SU-DHL-6 (cell line): ENCODE data around the gene HIP1R.
"Not testable (repeated sequence)": the region's sequence is repeated elsewhere in the genome, so short reads cannot be mapped to it uniquely, and the experiment has no call there.

ENCODE experiments used
- H2AFZ ChIP-seq: fragments of 200-600 bp; sonication (generic); 2 replicates; pipeline ENCODE4 v1.6.1; 2014; ENCODE audit warnings: low read depth, mild to moderate bottlenecking, moderate library complexity, mixed read lengths, antibody characterized with exemption, low read length; ENCODE audit not compliant: severe bottlenecking
- H3F3A ChIP-seq: fragments of 200-600 bp; shearing (Covaris generic); 2 replicates; pipeline ENCODE4 v1.6.0; 2016; ENCODE audit warnings: antibody characterized with exemption, mild to moderate bottlenecking; ENCODE audit not compliant: insufficient read depth
- H3K27ac ChIP-seq: fragments of 200-600 bp; sonication (generic); 2 replicates; pipeline ENCODE4 v1.5.1; 2016; ENCODE audit warnings: low read depth, mild to moderate bottlenecking, low read length, moderate library complexity, mixed read lengths
- H3K27me3 ChIP-seq: fragments of 200-600 bp; sonication (generic), shearing (Covaris generic); 2 replicates; pipeline ENCODE4 v1.6.0; 2014; ENCODE audit warnings: mild to moderate bottlenecking, low read length
- H3K36me3 ChIP-seq: fragments of 200-600 bp; sonication (generic); 2 replicates; pipeline ENCODE4 v1.6.1; 2014; ENCODE audit warnings: mild to moderate bottlenecking, low read length, mixed read lengths
- H3K4me2 ChIP-seq: fragments of 300-600, 200-600 bp; shearing (Covaris generic), sonication (generic); 2 replicates; pipeline ENCODE4 v1.6.0; 2014; ENCODE audit warnings: low read length, low read depth, mild to moderate bottlenecking; ENCODE audit not compliant: poor library complexity, severe bottlenecking
- H3K4me3 ChIP-seq: fragments of 200-600 bp; sonication (generic); 2 replicates; pipeline ENCODE4 v1.5.1; 2014; ENCODE audit warnings: antibody characterized with exemption, low read length, mild to moderate bottlenecking, mixed read lengths; ENCODE audit not compliant: insufficient read depth, poor library complexity, severe bottlenecking
- H3K79me2 ChIP-seq: fragments of 200-600 bp; sonication (generic); 2 replicates; pipeline ENCODE4 v1.6.1; 2014; ENCODE audit warnings: mild to moderate bottlenecking, low read length, moderate library complexity; ENCODE audit not compliant: insufficient read depth
- H3K9ac ChIP-seq: fragments of 200-600 bp; sonication (generic); 2 replicates; pipeline ENCODE4 v1.7.0; 2014; ENCODE audit warnings: mild to moderate bottlenecking, low read length
- H3K9me2 ChIP-seq: fragments of 200-600 bp; sonication (generic); replicated peaks from 2 replicates; pipeline ENCODE4 v1.6.1; 2014; ENCODE audit warnings: low read length; ENCODE audit not compliant: insufficient read depth
- H3K9me3 ChIP-seq: fragments of 200-600 bp; sonication (generic); 2 replicates; pipeline ENCODE4 v1.6.1; 2014; ENCODE audit warnings: low read length, mixed read lengths; ENCODE audit not compliant: insufficient read depth
- H4K20me1 ChIP-seq: fragments of 200-600 bp; sonication (generic); 2 replicates; pipeline ENCODE4 v1.6.1; 2014; ENCODE audit warnings: low read depth, mild to moderate bottlenecking, antibody characterized with exemption, low read length, moderate library complexity, mixed read lengths
- EZH2phosphoT487 ChIP-seq: fragments of 200-600 bp; sonication (generic), shearing (Covaris generic); conservative IDR thresholded peaks from 2 replicates; pipeline ENCODE4 v1.6.1; 2018; ENCODE audit warnings: mild to moderate bottlenecking, antibody characterized with exemption, low read length, moderate library complexity, mixed read lengths
- TF ChIP-seq, protein P1 (sequence below): fragments of 200-600 bp; sonication (generic); IDR thresholded peaks from one replicate; pipeline ENCODE4 v1.5.1; 2017; ENCODE audit warnings: antibody characterized with exemption, mild to moderate bottlenecking, low read length, moderate library complexity; ENCODE audit not compliant: insufficient read depth, poor library complexity, severe bottlenecking

HIP1R gene

DNA sequence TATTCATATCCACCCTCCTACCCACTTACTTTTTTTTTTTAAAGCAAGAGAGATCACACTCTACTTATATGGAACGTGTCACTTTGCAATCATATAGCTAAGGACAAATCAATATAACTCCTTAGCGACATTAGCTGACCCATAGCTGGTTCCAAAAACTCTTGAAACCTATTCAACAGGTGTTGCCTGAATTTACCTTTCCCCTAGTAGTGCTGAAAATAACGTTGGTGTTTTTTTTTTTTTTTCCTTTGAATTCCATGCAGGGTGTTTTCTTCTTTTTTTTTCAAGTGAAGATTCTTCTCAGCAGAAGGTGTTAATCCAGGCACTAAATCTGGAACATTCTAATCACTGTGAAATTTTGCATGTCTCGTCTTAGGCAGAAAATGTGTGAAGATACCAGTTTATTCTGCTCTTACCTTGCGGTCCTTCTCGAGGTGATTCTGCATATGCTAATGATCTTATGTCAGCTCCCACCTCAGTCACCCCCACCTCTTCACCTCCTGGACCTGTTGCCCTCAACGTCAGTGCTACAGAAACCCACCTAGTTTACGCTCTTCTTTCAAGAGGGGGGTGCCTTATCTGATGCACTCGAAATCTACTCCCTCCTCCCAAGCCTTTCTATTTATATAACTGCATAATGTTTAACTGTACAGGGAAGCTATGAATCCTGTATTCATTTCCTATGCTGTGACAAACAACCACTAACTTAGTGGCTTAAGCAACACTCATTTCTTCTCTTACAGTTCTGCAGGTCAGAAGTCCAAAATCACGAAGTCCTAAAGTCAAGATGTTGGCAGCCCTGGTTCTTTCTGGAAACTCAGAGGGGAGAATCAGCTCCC, 67.8 kb downstream of the HIP1R start:
- Histone ChIP-seq H2AFZ (no peak overlapping the region), H3K4me3 (no peak overlapping the region)
- TF ChIP-seq, protein P1, sequence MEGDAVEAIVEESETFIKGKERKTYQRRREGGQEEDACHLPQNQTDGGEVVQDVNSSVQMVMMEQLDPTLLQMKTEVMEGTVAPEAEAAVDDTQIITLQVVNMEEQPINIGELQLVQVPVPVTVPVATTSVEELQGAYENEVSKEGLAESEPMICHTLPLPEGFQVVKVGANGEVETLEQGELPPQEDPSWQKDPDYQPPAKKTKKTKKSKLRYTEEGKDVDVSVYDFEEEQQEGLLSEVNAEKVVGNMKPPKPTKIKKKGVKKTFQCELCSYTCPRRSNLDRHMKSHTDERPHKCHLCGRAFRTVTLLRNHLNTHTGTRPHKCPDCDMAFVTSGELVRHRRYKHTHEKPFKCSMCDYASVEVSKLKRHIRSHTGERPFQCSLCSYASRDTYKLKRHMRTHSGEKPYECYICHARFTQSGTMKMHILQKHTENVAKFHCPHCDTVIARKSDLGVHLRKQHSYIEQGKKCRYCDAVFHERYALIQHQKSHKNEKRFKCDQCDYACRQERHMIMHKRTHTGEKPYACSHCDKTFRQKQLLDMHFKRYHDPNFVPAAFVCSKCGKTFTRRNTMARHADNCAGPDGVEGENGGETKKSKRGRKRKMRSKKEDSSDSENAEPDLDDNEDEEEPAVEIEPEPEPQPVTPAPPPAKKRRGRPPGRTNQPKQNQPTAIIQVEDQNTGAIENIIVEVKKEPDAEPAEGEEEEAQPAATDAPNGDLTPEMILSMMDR = no peak
- no peak for TF ChIP-seq EZH2phosphoT487

DNA sequence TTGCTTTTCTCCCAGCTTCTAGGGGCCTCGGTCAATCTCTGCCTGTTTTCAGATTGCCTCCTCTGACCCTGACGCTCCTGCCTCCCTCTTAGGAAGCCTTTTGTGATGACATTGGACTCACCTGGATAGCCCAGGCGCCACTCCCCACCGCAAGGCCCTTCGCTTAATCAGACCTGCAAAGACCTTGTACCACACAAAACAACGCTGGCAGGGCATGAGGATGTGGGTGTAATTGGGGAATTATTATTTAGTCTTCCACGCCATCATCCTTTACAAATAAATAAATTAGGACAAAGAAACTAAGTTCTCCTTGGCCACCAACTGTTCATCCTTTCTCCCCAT, 68.4 kb downstream of the HIP1R start:
- H3K36me3 ChIP-seq = no peaks in the 10 kb centered on the region
- H2AFZ ChIP-seq = no peak overlapping the region
- H3K9ac ChIP-seq = no peak overlapping the region
- H3F3A ChIP-seq = no peaks in the 10 kb centered on the region
- H3K27me3 ChIP-seq = no peaks in the 10 kb centered on the region
- no peak overlapping the region for H3K4me3 ChIP-seq
- H3K9me3 ChIP-seq = no peaks in the 10 kb centered on the region
- no peaks in the 10 kb centered on the region for H3K9me2 ChIP-seq
- no peak overlapping the region for H3K4me2 ChIP-seq
- no peaks in the 10 kb centered on the region for H3K79me2 ChIP-seq
- no peak overlapping the region for H3K27ac ChIP-seq
- no peaks in the 10 kb centered on the region for H4K20me1 ChIP-seq
- no peak for TF ChIP-seq EZH2phosphoT487
- TF ChIP-seq, protein P1 = no peak

More for the DNA sequence above, 67.8 kb downstream of the HIP1R start:
- Histone ChIP-seq H3F3A (no peaks in the 10 kb centered on the region), H3K9me2 (no peaks in the 10 kb centered on the region), H3K36me3 (no peaks in the 10 kb centered on the region), H3K4me2 (no peak overlapping the region), H3K27me3 (no peaks in the 10 kb centered on the region), H3K9me3 (no peaks in the 10 kb centered on the region), H3K27ac (no peak overlapping the region), H3K9ac (no peak overlapping the region), H4K20me1 (no peaks in the 10 kb centered on the region), H3K79me2 (no peaks in the 10 kb centered on the region)

DNA sequence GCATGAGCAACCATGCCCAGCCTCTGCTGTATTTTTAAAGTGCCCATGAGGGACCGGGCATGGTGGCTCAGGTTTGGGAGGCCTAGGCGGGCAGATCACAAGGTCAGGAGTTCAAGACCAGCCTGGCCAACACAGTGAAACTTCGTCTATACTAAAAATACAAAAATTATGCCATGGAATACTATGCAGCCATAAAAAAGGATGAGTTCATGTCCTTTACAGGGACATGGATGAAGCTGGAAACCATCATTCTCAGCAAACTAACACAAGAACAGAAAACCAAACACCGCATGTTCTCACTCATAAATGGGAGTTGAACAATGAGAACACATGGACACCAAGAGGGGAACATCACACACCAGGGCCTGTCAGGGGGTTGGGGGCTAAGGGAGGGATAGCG, 70.0 kb downstream of the HIP1R start:
- not testable (repeated sequence) for H3K27ac ChIP-seq, H3K9me3 ChIP-seq, H3K27me3 ChIP-seq, H3K4me2 ChIP-seq, H3K9me2 ChIP-seq, H3K79me2 ChIP-seq, H3K4me3 ChIP-seq, H3F3A ChIP-seq, H4K20me1 ChIP-seq, H3K36me3 ChIP-seq, H3K9ac ChIP-seq, H2AFZ ChIP-seq

DNA sequence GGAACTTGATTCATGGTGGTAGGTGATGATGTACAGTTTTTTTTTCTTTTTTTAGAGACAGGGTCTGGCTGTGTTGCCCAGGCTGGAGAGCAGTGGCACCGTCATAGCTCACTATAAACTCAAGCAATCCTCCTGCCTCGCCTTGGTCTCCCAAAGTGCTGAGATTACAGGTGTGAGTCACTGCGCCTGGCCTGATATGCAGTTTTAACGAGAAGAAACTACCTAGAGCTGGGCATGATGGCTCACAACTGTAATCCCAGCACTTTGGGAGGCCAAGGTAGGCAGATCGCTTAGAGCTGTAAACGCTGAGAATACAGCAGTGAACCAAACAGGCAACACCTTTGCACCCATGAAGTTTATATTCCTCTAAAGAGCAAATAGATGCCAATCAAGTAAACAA, 73.7 kb downstream of the HIP1R start:
- Histone ChIP-seq H3K36me3 (no peaks in the 10 kb centered on the region), H2AFZ (no peak overlapping the region), H3K9me2 (no peaks in the 10 kb centered on the region), H3K27me3 (no peaks in the 10 kb centered on the region), H3F3A (no peaks in the 10 kb centered on the region), H3K9ac (no peak overlapping the region), H3K79me2 (no peaks in the 10 kb centered on the region), H3K9me3 (no peaks in the 10 kb centered on the region), H4K20me1 (no peaks in the 10 kb centered on the region), H3K27ac (no peak overlapping the region), H3K4me3 (no peak overlapping the region), H3K4me2 (no peak overlapping the region)
- TF ChIP-seq, protein P1 = no peak
- TF ChIP-seq EZH2phosphoT487 = no peak
